Measurements from ENCODE around the gene CORO2B. TPM values are rescaled to one million over a fixed set of nuclear protein-coding genes. Genes with fewer than 3 reads are reported as not detected.

CORO2B gene
- polyA plus RNA-seq, 1 donor from 2014 or later = 15.1 TPM

DNA sequence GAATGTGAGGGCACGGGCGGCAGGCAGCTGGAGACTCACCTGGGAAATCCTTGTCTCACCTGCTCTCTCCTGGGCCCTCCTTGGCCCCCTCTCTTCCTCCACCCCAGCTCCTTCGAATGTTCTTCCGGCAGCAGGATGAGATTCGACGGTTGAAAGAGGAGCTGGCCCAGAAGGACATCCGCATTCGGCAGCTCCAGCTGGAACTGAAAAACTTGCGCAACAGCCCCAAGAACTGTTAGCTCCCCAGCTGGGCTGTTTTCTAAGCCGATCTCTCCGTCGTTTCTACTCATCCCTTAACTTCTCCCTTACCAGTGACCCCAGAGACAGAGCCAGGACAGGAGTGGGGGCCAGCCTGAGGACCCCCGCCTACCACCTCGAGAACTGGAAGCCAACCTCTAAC is 146.9 kb downstream of the CORO2B start:
- no peak overlapping the region for H2AFZ ChIP-seq (ENCODE audit: low read depth, low read length)
- H3K4me3 ChIP-seq (ENCODE audit: low read length) = no peak overlapping the region
- no peak overlapping the region for H3K4me2 ChIP-seq (ENCODE audit: low read length)
- H3K9me2 ChIP-seq (ENCODE audit: insufficient read depth, low read length) = no peaks in the 10 kb centered on the region
- no peaks in the 10 kb centered on the region for H3K9me3 ChIP-seq (ENCODE audit: low read length)
- H4K20me1 ChIP-seq (ENCODE audit: insufficient read depth) = no peaks in the 10 kb centered on the region
- H3K79me2 ChIP-seq (replicated peaks; ENCODE audit: insufficient read depth, low read length) = no peaks in the 10 kb centered on the region
- TF ChIP-seq RAD21 (conservative IDR thresholded peaks at IDR 0.05) (no peak), EP300 (conservative IDR thresholded peaks at IDR 0.05; ENCODE audit: poor library complexity, severe bottlenecking) (no peak)
- no peaks in the 10 kb centered on the region for H3K27me3 ChIP-seq (ENCODE audit: insufficient read depth, low read depth, low read length)
- H3K27ac ChIP-seq (ENCODE audit: low read length) = no peak overlapping the region
- no peak overlapping the region for H3K9ac ChIP-seq (ENCODE audit: low read length)
- no peaks in the 10 kb centered on the region for H3K36me3 ChIP-seq (ENCODE audit: insufficient read depth, low read length)
- no peaks in the 10 kb centered on the region for H3F3A ChIP-seq (ENCODE audit: insufficient read depth, low read length, poor library complexity, severe bottlenecking)

DNA sequence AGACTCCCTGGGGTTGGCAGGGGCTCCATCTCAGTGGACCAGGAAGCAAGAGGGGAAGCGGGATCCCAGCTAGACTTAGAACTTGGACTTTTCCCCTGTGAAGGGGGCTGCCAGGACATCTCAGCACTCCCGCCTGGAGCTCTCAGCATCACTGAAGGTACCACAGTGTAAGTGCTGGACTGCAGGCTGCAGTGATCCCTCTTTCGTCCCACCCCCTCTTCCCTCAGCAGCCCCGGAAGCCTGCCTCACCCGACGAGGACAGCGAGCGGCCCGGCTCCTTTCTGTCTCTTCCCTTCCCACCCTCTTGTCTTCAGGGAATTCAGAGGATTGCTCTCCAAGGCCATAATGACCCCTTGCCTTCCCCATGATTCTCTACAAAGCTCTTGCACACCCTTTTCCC is 147.5 kb downstream of the CORO2B start:
- Histone ChIP-seq H2AFZ (ENCODE audit: low read depth, low read length) (no peak overlapping the region), H3K27me3 (ENCODE audit: insufficient read depth, low read depth, low read length) (no peaks in the 10 kb centered on the region), H3K9me2 (ENCODE audit: insufficient read depth, low read length) (no peaks in the 10 kb centered on the region), H3K9ac (ENCODE audit: low read length) (no peak overlapping the region), H3K36me3 (ENCODE audit: insufficient read depth, low read length) (no peaks in the 10 kb centered on the region), H3K27ac (ENCODE audit: low read length) (no peak overlapping the region), H3K79me2 (replicated peaks; ENCODE audit: insufficient read depth, low read length) (no peaks in the 10 kb centered on the region), H3K9me3 (ENCODE audit: low read length) (no peaks in the 10 kb centered on the region), H3K4me2 (ENCODE audit: low read length) (no peak overlapping the region), H3K4me3 (ENCODE audit: low read length) (no peak overlapping the region), H4K20me1 (ENCODE audit: insufficient read depth) (no peaks in the 10 kb centered on the region), H3F3A (ENCODE audit: insufficient read depth, low read length, poor library complexity, severe bottlenecking) (no peaks in the 10 kb centered on the region)
- no peak for TF ChIP-seq EP300 (conservative IDR thresholded peaks at IDR 0.05; ENCODE audit: poor library complexity, severe bottlenecking)
- no peak for TF ChIP-seq EZH2 (IDR thresholded peaks at IDR 0.05; ENCODE audit: borderline replicate concordance, insufficient read depth, low read length, poor library complexity, severe bottlenecking)

DNA sequence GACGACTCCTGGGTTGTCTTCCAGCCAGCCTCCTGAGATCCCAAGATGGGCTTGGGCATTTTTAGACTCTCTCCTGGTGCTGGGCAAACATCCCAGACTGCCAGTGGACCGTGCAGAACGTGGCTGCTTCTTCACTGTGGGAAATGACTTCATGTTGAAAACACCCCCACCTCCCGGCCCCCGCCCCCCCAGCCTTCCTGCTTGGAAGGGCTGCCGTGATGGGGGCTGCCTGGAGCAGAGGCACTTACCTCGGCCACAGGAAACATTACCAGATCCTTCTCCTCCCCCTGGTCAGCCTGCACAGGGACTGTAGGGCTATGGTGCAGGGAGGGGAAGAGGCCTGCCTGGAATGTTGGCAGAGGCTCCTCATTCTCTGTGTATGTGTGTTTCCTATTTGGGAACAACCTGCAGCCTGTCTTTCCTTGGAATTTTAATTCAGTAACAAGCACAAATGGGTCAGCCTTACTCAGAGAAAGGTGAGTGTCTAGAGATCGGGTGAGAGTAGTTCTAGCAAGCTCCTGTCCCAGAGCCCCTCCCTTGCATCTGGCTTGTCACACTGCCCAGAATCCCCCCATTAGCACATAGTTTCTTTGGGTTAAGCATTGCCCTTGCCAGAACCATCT is 151.1 kb downstream of the CORO2B start:
- no peaks in the 10 kb centered on the region for H4K20me1 ChIP-seq (ENCODE audit: insufficient read depth)
- no peaks in the 10 kb centered on the region for H3K9me3 ChIP-seq (ENCODE audit: low read length)
- no peak for TF ChIP-seq EP300 (conservative IDR thresholded peaks at IDR 0.05; ENCODE audit: poor library complexity, severe bottlenecking)
- no peak for TF ChIP-seq TAF1 (IDR thresholded peaks at IDR 0.05; ENCODE audit: low read depth)
- no peak for TF ChIP-seq RAD21 (conservative IDR thresholded peaks at IDR 0.05)
- TF ChIP-seq SMC3 (conservative IDR thresholded peaks at IDR 0.05; ENCODE audit: poor library complexity) = no peak
- TF ChIP-seq, protein P1, sequence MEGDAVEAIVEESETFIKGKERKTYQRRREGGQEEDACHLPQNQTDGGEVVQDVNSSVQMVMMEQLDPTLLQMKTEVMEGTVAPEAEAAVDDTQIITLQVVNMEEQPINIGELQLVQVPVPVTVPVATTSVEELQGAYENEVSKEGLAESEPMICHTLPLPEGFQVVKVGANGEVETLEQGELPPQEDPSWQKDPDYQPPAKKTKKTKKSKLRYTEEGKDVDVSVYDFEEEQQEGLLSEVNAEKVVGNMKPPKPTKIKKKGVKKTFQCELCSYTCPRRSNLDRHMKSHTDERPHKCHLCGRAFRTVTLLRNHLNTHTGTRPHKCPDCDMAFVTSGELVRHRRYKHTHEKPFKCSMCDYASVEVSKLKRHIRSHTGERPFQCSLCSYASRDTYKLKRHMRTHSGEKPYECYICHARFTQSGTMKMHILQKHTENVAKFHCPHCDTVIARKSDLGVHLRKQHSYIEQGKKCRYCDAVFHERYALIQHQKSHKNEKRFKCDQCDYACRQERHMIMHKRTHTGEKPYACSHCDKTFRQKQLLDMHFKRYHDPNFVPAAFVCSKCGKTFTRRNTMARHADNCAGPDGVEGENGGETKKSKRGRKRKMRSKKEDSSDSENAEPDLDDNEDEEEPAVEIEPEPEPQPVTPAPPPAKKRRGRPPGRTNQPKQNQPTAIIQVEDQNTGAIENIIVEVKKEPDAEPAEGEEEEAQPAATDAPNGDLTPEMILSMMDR (IDR thresholded peaks at IDR 0.05; ENCODE audit: poor library complexity, severe bottlenecking) = no peak
- TF ChIP-seq, protein P2, sequence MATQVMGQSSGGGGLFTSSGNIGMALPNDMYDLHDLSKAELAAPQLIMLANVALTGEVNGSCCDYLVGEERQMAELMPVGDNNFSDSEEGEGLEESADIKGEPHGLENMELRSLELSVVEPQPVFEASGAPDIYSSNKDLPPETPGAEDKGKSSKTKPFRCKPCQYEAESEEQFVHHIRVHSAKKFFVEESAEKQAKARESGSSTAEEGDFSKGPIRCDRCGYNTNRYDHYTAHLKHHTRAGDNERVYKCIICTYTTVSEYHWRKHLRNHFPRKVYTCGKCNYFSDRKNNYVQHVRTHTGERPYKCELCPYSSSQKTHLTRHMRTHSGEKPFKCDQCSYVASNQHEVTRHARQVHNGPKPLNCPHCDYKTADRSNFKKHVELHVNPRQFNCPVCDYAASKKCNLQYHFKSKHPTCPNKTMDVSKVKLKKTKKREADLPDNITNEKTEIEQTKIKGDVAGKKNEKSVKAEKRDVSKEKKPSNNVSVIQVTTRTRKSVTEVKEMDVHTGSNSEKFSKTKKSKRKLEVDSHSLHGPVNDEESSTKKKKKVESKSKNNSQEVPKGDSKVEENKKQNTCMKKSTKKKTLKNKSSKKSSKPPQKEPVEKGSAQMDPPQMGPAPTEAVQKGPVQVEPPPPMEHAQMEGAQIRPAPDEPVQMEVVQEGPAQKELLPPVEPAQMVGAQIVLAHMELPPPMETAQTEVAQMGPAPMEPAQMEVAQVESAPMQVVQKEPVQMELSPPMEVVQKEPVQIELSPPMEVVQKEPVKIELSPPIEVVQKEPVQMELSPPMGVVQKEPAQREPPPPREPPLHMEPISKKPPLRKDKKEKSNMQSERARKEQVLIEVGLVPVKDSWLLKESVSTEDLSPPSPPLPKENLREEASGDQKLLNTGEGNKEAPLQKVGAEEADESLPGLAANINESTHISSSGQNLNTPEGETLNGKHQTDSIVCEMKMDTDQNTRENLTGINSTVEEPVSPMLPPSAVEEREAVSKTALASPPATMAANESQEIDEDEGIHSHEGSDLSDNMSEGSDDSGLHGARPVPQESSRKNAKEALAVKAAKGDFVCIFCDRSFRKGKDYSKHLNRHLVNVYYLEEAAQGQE (IDR thresholded peaks at IDR 0.05; ENCODE audit: borderline replicate concordance) = no peak
- TF ChIP-seq MXI1 (conservative IDR thresholded peaks at IDR 0.05; ENCODE audit: poor library complexity, severe bottlenecking) = no peak
- no peaks in the 10 kb centered on the region for H3F3A ChIP-seq (ENCODE audit: insufficient read depth, low read length, poor library complexity, severe bottlenecking)
- H3K4me3 ChIP-seq (ENCODE audit: low read length) = no peak overlapping the region
- H3K27ac ChIP-seq (ENCODE audit: low read length) = no peak overlapping the region
- H3K9ac ChIP-seq (ENCODE audit: low read length) = no peak overlapping the region
- no peaks in the 10 kb centered on the region for H3K36me3 ChIP-seq (ENCODE audit: insufficient read depth, low read length)
- no peak overlapping the region for H3K4me2 ChIP-seq (ENCODE audit: low read length)
- H3K27me3 ChIP-seq (ENCODE audit: insufficient read depth, low read depth, low read length) = no peaks in the 10 kb centered on the region
- H3K9me2 ChIP-seq (ENCODE audit: insufficient read depth, low read length) = no peaks in the 10 kb centered on the region
- H3K79me2 ChIP-seq (replicated peaks; ENCODE audit: insufficient read depth, low read length) = no peaks in the 10 kb centered on the region
- H2AFZ ChIP-seq (ENCODE audit: low read depth, low read length) = no peak overlapping the region

All from neural cell (in vitro differentiated cells).